NCI-H1930 (cell line): ENCODE results near the gene BCKDK.
"Not testable (repeated sequence)": the region's sequence is repeated elsewhere in the genome, so short reads cannot be mapped to it uniquely, and the experiment has no call there.

ENCODE experiments used
- DNase-seq, 2 experiments: peaks; one replicate each; lab custom pipeline; 2025; lab: John Stamatoyannopoulos, UW

BCKDK gene

GRCh38 chr16:31142109-31143010 lies 34.2 kb downstream of the BCKDK start:
- peak; percentile 99 for DNase-seq

GRCh38 chr16:31143011-31143693 lies 35.0 kb downstream of the BCKDK start:
- no peak for DNase-seq

- no peak for DNase-seq
Observed at GRCh38 chr16:31143694-31144148, 35.5 kb downstream of the BCKDK start.

GRCh38 chr16:31144418-31144817 lies 36.2 kb downstream of the BCKDK start:
- DNase-seq, result not testable (repeated sequence)

- no peak for DNase-seq
Observed at GRCh38 chr16:31145398-31145990, 37.3 kb downstream of the BCKDK start.

- no peak for DNase-seq
Observed at GRCh38 chr16:31147574-31147973, 39.4 kb downstream of the BCKDK start.

- no peak for DNase-seq
Observed at GRCh38 chr16:31148281-31148728, 40.1 kb downstream of the BCKDK start.

- DNase-seq, result no peak
Observed at GRCh38 chr16:31148896-31149295, 40.7 kb downstream of the BCKDK start.

- no peak for DNase-seq
Observed at GRCh38 chr16:31149332-31149731, 41.1 kb downstream of the BCKDK start.

- no peak for DNase-seq
Observed at GRCh38 chr16:31149894-31150890, 42.0 kb downstream of the BCKDK start, which contains the start of gene PRSS36. Gene PRSS36 (minus strand): TSS chr16:31150066. CDS start chr16:31150035, 31 bp downstream.

- not testable (repeated sequence) for DNase-seq
Observed at GRCh38 chr16:31150976-31151375, 42.8 kb downstream of the BCKDK start.

GRCh38 chr16:31157136-31157535 lies 49.0 kb downstream of the BCKDK start:
- DNase-seq, result no peak
